ENCODE data around the gene TOP3A.

The TOP3A gene

GRCh38 chr17:18253947-18254821 is 60.6 kb downstream of the TOP3A start:
- DNase-seq (ENCODE audit: low read depth), result no peak

- DNase-seq (ENCODE audit: low read depth), result no peak
Measured at GRCh38 chr17:18253187-18253884, 61.5 kb downstream of the TOP3A start.

- DNase-seq (ENCODE audit: low read depth), result no peak
Measured at GRCh38 chr17:18252160-18252559, 62.6 kb downstream of the TOP3A start.

- no peak for DNase-seq (ENCODE audit: low read depth)
Measured at GRCh38 chr17:18251204-18251603, 63.6 kb downstream of the TOP3A start.

- no peak for DNase-seq (ENCODE audit: low read depth)
Measured at GRCh38 chr17:18250708-18251107, 64.1 kb downstream of the TOP3A start.

GRCh38 chr17:18250259-18250658 is 64.5 kb downstream of the TOP3A start:
- no peak for DNase-seq (ENCODE audit: low read depth)

- DNase-seq (ENCODE audit: low read depth), result no peak
Measured at GRCh38 chr17:18248811-18249210, 66.0 kb downstream of the TOP3A start.

- DNase-seq (ENCODE audit: low read depth), result peak; percentile 53
Measured at GRCh38 chr17:18248300-18248731, 66.5 kb downstream of the TOP3A start.

GRCh38 chr17:18247613-18248001 is 67.2 kb downstream of the TOP3A start:
- DNase-seq (ENCODE audit: low read depth), result no peak

GRCh38 chr17:18246880-18247612 is 67.7 kb downstream of the TOP3A start:
- peak; percentile 17 for DNase-seq (ENCODE audit: low read depth)

GRCh38 chr17:18246109-18246725 is 68.6 kb downstream of the TOP3A start:
- DNase-seq (ENCODE audit: low read depth), result no peak

GRCh38 chr17:18245038-18245776 is 69.6 kb downstream of the TOP3A start:
- no peak for DNase-seq (ENCODE audit: low read depth)

GRCh38 chr17:18241229-18241871 is 73.4 kb downstream of the TOP3A start:
- no peak for DNase-seq (ENCODE audit: low read depth)

GRCh38 chr17:18240449-18240848 is 74.3 kb downstream of the TOP3A start:
- no peak for DNase-seq (ENCODE audit: low read depth)

GRCh38 chr17:18238299-18238698 is 76.5 kb downstream of the TOP3A start:
- no peak for DNase-seq (ENCODE audit: low read depth)

- no peak for DNase-seq (ENCODE audit: low read depth)
Measured at GRCh38 chr17:18237461-18237860, 77.3 kb downstream of the TOP3A start.

GRCh38 chr17:18236494-18236893 is 78.3 kb downstream of the TOP3A start:
- DNase-seq (ENCODE audit: low read depth), result no peak

- peak; percentile 45 for DNase-seq (ENCODE audit: low read depth)
Measured at GRCh38 chr17:18235743-18236256, 79.0 kb downstream of the TOP3A start.

GRCh38 chr17:18234853-18235380 is 79.9 kb downstream of the TOP3A start:
- DNase-seq (ENCODE audit: low read depth), result no peak

- DNase-seq (ENCODE audit: low read depth), result no peak
Measured at GRCh38 chr17:18233803-18234518, 80.8 kb downstream of the TOP3A start.
